ENCODE results near the gene JUNB.

DNA sequence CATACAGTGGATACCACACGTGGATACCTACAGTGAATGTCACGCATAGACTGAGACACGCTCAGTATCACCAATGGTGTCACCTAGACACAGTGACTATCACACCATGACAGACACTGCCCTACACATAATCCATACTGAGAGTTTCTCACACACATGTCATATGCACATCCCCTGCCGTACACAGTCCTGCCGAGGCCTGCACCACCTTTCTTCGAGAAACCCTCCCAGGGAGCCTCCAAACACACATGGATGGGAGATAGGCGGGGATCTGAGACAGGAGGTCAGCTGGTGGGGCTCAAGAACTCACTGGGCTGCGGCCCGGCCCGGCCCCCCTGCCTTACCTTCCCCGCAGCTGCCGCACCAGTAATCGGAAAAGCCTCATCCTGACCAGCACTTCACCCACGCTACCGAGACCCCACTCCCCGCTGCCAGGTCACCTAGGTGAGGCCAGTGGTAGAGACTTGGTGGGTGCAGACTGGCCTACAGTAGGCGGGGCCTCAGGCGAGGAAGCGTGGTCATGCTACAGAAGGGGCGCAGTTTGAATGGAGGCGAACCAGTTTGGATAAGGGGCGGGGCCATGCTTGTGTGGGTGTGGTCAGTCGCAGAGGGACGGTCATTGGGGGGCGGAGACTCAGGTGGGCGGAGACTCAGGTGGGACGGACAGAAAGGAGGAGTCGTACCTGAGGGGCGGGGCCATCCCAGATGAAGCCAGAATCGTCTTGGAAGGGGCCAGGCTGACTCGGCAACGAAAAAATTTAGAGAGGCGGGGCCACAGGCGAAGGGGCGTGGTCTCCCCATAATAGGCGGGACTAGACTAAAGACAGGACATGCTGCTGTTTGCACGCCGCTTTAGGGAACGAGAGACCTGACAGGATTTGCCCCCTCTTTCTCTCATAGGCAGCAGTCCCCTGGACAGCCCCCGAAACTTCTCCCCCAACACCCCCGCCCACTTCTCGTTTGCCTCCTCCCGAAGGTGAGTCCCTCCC, 49.1 kb downstream of the JUNB start:
- TF ChIP-seq POLR2AphosphoS5 (IDR thresholded peaks at IDR 0.05; ENCODE audit: low read depth, low read length): no peak
- TF ChIP-seq POLR2A (IDR thresholded peaks at IDR 0.05; ENCODE audit: low read depth, low read length): no peak
